ENCODE results near the gene SIK3.
"Not testable (repeated sequence)": the region's sequence is repeated elsewhere in the genome, so short reads cannot be mapped to it uniquely, and the experiment has no call there.

The SIK3 gene

GRCh38 chr11:117074119-117074518 lies 24.1 kb downstream of the SIK3 start:
- DNase-seq = no peak

- no peak for DNase-seq
Observed at GRCh38 chr11:117073539-117073938, 24.7 kb downstream of the SIK3 start.

GRCh38 chr11:117072517-117073461 lies 25.4 kb downstream of the SIK3 start:
- no peak for DNase-seq

GRCh38 chr11:117071344-117071787 lies 26.9 kb downstream of the SIK3 start:
- DNase-seq = no peak

GRCh38 chr11:117070016-117070415 lies 28.2 kb downstream of the SIK3 start:
- DNase-seq = no peak

GRCh38 chr11:117068303-117068860 lies 29.8 kb downstream of the SIK3 start:
- no peak for DNase-seq

- DNase-seq = no peak
Observed at GRCh38 chr11:117066959-117067358, 31.3 kb downstream of the SIK3 start.

GRCh38 chr11:117064275-117064674 lies 34.0 kb downstream of the SIK3 start:
- DNase-seq = no peak

- no peak for DNase-seq
Observed at GRCh38 chr11:117062498-117062897, 35.7 kb downstream of the SIK3 start.

GRCh38 chr11:117061256-117061655 lies 37.0 kb downstream of the SIK3 start:
- DNase-seq = no peak

GRCh38 chr11:117059611-117060148 lies 38.5 kb downstream of the SIK3 start:
- no peak for DNase-seq

GRCh38 chr11:117058761-117059261 lies 39.4 kb downstream of the SIK3 start:
- no peak for DNase-seq

- DNase-seq = no peak
Observed at GRCh38 chr11:117057727-117058126, 40.5 kb downstream of the SIK3 start.

GRCh38 chr11:117057317-117057716 lies 40.9 kb downstream of the SIK3 start:
- no peak for DNase-seq

- no peak for DNase-seq
Observed at GRCh38 chr11:117055469-117055868, 42.8 kb downstream of the SIK3 start.

GRCh38 chr11:117054382-117054781 lies 43.8 kb downstream of the SIK3 start:
- no peak for DNase-seq

- DNase-seq = no peak
Observed at GRCh38 chr11:117052196-117053149, 45.8 kb downstream of the SIK3 start.

GRCh38 chr11:117050121-117050520 lies 48.1 kb downstream of the SIK3 start:
- not testable (repeated sequence) for DNase-seq

GRCh38 chr11:117046627-117047026 lies 51.6 kb downstream of the SIK3 start:
- not testable (repeated sequence) for DNase-seq

GRCh38 chr11:117045956-117046355 lies 52.3 kb downstream of the SIK3 start:
- DNase-seq = no peak

GRCh38 chr11:117045196-117045595 lies 53.0 kb downstream of the SIK3 start:
- no peak for DNase-seq

GRCh38 chr11:117044287-117045035 lies 53.8 kb downstream of the SIK3 start:
- no peak for DNase-seq

Data from stimulated activated naive CD4-positive, alpha-beta T cell treated with Interleukin-2 at 50 U/mL for 16 hours (primary cell).